AG09319 (cell line): ENCODE data around the gene SLU7.

Source experiments
- DNase-seq: peaks from one replicate; pipeline ENCODE4 v3.0.0-alpha.2; 2010; ENCODE audit warnings: low read depth; ENCODE audit errors: extremely low read depth
- TF ChIP-seq, protein P1 (sequence below): IDR thresholded peaks from 2 replicates; pipeline ENCODE4 v1.5.1; 2011; ENCODE audit warnings: low read depth, mild to moderate bottlenecking, inconsistent platforms, low read length, moderate library complexity

The SLU7 gene

DNA sequence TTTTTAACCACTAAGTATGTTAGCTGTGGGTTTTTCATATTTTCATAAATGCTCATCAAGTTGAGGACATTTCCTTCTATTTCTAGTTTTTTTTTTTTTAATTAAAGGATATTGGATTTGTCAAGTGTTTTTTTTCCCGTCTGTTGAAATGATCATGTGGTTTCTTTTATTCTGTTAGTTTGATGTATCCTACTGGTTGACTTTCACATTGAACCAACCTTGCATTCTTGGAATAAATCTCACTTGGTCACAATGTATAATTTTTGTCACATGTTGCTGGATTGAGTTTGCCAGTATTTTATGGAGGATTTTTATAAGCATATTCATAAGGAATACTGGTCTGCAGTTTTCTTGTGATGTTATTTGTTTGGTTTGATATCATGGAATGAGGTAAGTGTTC is 31.4 kb downstream of the SLU7 start:
- no peak for DNase-seq
- TF ChIP-seq, protein P1, sequence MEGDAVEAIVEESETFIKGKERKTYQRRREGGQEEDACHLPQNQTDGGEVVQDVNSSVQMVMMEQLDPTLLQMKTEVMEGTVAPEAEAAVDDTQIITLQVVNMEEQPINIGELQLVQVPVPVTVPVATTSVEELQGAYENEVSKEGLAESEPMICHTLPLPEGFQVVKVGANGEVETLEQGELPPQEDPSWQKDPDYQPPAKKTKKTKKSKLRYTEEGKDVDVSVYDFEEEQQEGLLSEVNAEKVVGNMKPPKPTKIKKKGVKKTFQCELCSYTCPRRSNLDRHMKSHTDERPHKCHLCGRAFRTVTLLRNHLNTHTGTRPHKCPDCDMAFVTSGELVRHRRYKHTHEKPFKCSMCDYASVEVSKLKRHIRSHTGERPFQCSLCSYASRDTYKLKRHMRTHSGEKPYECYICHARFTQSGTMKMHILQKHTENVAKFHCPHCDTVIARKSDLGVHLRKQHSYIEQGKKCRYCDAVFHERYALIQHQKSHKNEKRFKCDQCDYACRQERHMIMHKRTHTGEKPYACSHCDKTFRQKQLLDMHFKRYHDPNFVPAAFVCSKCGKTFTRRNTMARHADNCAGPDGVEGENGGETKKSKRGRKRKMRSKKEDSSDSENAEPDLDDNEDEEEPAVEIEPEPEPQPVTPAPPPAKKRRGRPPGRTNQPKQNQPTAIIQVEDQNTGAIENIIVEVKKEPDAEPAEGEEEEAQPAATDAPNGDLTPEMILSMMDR: no peak

DNA sequence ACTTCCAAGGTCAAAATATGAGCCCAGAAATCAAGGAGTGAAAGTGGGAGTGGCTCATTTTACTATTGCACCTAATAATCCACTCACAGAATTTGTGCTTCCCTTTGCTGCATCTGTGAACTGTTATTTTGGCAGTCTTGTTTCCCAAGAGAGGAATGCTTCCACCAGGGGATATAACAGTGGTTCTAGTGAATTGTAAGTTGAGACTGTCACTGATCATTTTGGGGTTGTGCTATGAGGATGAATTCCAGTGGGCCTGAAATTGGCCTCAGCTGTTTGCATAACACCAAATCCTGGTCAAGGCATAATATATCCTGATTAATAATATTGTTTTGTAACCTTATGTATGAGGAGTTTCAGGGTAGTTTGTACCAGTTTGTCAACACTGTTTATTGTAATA is 33.4 kb downstream of the SLU7 start:
- TF ChIP-seq, protein P1: no peak

DNA sequence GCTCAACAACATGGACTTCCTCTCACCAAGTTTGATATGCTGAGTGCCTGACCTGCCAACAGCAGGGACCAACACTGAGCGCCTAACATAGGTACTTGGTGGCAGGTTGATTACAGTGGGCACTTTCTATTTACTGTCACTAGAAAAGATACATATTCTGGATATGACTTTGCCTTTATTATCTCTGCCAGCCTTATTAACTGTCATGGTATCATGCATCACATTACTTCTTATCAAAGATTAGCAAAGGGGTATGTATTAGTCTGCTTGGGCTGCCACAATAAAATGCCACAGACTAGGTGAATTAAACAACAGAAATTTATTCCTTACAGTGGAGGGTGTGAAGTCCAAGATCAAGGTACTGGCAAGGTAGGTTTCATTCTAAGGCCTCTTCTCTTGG is 34.2 kb downstream of the SLU7 start:
- TF ChIP-seq, protein P1: no peak
- DNase-seq: no peak

More for the DNA sequence above, 33.4 kb downstream of the SLU7 start:
- no peak for DNase-seq

DNA sequence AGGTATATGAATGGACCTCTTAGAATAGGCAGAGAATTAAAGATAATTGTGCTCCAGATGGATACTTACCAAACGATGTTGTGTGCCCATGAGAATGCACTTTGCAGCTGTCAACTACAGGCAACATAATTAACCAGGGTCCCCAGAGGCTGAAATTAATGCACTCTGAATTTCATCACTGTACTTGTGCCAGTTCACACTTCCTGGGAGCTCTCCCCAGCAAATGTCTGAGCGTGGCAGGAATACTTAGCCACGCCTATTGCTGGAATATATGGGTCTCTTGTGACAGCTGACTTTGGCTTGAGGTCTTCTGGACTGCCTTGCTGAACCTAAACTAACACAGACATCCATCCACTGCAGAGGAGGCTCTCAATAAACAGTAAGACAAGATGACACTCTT is 36.5 kb downstream of the SLU7 start:
- TF ChIP-seq, protein P1: no peak
- no peak for DNase-seq

DNA sequence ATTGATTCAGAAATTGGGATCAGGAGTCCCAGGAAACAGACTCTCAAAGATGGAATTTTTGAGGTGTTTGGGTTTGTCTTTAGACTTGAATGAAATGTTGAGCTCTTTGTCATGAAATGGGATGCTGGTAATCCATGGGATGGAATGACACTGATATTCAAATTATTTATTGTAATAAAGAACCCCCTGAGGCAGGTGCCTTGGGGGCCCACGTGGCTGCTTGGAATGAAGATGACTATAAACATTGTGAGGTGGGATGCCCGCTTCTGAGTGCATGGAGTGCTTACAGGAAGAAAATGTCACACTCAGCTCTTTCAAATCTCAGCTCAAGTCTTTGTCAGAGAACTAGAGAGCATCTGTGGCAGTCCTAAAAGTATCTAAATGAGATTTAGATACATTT is 38.8 kb downstream of the SLU7 start:
- DNase-seq: no peak
- TF ChIP-seq, protein P1: no peak

DNA sequence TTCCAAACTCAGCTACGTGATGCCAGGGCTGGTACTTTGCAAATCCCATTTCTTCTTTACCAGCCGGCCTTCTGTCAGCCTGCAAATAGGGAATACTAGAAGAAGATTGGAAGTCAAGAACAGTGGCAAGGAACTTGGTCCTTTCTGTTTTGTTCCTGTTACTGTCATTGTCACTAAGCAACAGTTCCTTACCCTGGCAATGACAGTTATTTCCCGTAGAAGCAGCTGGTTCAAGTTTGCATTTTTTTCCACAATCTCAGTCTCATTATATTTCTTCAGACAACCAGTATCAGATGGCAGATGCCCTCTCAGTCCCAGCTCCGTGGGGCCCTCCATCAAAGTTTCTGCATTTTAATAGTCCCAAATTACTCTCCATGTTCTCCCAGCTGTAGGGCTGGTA is 39.4 kb downstream of the SLU7 start:
- no peak for DNase-seq
- TF ChIP-seq, protein P1: no peak

DNA sequence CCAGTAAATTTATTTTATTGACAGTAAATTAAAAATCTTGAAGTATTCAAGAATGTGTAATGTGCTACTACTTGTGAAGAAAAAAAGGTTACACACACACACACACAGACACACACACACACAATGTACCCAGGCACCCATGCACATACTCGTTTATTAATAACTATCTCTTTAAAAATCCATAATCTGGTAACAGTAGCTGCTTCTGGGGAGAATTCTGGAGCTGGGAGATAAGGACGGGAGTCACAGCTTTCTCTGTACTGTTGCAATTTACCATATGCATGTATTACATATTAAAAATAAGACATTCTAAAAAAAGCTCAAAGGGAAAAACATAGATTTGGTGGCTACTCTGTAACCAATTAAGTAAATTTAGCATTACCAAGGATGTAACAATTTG is 40.6 kb downstream of the SLU7 start:
- no peak for DNase-seq
- TF ChIP-seq, protein P1: no peak
